LNCAP (cell line): Measurements from ENCODE around the gene FGFBP2.

Source experiments
- CTCF ChIP-seq: fragments of 450-650 bp; IDR thresholded peaks from 2 replicates; pipeline ENCODE4 v1.5.1; 2017; ENCODE audit warnings: mild to moderate bottlenecking

Gene FGFBP2

GRCh38 chr4:15914291-15914690 is 48.7 kb downstream of the FGFBP2 start:
- no peak for TF ChIP-seq CTCF

DNA sequence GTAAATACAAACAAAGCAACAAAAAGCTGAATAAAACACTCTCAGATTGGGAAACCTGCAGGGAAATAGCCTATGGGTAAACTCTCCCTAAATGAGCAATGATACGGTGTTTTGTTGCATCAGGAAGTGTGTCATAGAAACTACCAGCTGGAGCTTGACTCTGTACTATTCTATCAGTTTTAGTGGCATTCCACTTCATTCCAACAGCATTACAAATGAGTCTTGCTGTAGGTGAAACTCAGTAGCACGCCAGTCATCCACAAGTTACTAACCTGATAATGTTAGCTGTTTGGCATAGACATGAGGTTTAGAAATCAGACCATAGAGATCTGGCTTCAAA is 49.4 kb downstream of the FGFBP2 start:
- TF ChIP-seq CTCF, result no peak

DNA sequence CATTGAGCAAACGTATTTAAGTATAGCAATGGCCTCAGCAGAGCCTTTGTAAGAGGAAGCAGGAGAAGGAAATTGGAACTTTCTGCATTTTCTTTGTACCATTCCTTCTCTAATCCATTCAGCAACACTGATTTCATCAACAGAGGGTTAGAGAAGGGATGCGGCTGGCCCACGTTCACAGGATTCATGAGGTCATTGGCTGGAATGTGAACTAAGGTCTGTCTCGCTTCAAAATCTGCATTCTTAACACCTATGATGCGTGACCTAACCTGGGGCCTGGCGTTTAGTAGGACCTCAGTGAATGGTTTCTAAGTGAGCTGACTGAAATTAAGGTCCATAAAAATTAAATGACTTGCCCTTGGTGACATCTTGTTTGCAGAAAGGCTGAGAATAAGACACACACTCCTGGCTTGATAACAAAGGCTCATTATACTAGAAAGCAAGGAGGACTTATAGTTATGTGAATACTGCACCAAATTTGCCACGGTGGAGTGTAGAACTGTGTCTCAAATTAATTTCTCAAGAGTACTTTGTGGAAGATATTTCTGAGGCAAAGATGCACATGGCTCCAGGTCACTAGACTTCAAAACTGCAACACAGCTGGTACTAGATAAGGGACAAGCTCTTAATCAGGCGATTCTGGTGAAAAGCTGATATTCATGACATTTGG is 49.9 kb downstream of the FGFBP2 start:
- no peak for TF ChIP-seq CTCF

- no peak for TF ChIP-seq CTCF
These were observed 50.7 kb downstream of the FGFBP2 start for GRCh38 chr4:15912236-15912635.
